Hepatic stellate cell (primary cell): ENCODE measurements around the gene AGBL1.

ENCODE experiments used
- DNase-seq: peaks from one replicate; pipeline ENCODE4 v3.0.0; 2011; ENCODE audit warnings: low spot score

AGBL1 gene

DNA sequence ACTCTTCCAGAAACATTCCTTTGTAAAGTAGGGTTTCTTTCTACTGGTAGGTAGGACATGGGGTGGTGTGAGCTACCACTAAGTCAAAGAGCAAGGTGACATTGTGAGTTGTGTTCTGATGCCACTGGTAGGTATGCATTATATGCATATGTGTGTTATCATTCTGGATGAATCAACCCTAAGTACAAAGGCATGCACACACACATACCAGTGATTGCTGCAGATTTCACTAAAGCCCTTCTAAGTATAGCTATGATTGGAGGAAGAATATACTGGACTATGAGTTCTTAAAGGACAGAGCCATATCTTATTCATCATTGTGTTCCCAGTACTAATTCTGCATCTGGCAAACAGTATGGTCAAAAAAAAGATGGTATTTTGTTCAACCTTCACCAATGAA is 646.0 kb downstream of the AGBL1 start:
- no peak for DNase-seq

DNA sequence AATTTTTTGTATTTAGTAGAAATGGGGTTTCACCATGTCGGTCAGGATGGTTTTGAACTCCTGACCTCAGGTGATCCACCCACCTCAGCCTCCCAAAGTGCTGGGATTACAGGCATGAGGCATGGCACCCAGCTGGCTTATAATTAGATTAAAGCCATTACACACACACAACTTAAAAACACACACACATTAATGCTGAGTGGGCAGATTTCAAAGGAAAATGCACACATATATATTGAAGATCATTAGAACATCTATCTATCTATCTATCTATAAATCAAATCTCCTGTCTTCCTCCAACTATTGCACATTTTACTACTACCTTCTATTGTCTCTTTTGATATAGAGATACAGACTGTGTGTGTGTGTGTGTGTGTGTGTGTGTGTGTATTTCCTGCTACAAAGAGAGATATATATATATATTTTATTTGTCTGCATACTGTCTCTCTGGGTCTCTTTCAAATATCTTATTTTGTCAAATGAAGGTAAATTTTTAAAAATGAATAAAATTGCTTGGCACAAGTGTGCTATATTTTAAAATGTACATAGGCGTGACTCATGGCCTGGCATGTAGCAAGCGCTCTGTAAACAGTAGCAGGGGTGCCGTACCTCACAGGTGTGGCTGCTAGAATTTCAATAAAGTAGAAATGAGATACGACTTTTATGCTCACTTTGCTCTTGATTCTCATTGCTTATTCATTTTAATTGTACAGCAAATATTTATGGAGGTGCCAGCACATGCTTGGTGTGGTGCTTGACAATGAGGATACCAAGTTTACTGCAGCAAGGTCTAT is 655.8 kb downstream of the AGBL1 start:
- DNase-seq = no peak

DNA sequence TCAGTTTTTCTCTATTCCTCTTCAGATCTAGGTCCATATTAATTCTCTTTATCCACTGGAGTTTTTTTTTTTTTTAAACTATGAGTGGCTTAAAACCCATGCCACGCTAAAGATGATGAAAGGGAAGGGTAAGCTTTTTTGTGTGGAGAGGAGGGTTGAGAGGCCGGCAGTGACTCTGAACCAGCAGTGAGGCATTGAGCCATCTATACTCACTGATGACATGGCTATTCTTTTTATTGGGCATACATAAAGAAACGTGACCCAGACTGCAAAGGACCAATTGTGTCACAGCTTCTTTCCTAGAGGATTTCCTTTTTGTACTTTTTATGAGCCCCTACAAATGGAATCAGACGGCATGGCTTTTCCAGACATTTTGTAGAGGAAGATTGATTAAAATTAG is 662.2 kb downstream of the AGBL1 start:
- no peak for DNase-seq

DNA sequence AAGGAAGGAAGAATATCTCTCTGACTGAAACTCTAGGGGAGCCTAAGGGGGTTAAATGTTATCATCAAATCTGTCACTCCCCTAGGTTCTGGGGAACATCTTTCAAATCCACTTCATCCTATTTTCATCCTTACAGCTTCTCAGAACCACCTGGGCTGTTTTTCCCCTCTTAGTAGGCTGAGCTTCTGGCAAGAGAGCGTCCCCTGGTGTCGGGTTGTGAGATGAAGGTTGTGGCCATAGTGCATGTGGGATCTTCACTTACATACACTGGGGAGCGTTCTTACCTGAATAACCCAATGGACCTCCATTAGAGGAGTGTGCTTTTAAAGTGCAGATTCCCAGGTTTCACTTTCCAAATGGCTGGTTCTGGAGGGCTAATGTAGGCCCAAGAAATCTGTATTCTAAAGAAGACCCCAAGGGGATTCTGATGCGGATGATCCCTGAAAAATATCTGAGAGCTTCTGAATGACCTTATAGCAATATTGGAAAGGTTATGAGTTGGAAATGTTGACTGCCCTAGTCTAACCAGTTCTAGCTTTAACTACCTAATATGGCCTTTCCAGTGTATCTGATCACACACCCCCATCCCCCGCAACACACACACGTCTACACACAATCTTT is 663.7 kb downstream of the AGBL1 start:
- no peak for DNase-seq

DNA sequence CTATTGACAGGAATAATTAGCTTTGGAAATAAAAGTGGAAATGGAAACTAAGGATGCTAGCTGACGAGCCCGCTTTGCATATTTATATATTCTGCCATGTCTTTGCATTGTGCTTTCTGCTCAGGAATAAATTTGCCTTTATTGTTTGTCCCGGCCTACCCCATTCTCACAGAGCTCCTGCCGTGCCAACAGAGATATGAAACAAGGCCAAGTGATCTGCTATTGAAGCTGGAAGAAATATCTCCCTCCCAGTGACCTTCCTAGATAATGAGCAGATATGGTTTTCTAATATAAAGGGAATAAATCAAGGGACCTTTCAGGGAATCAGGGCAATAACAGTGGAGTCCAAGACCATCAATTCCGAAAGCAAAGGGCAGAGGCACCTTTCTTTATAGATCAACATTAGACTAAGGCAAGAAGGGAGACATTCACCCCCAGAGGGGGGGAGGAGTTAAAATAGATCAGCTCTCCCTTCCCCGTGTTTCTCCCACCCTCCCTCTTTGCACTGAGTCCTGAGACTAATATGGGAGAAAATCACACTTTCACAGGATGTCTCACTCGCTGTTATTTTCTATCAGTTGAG is 664.6 kb downstream of the AGBL1 start:
- DNase-seq = no peak

DNA sequence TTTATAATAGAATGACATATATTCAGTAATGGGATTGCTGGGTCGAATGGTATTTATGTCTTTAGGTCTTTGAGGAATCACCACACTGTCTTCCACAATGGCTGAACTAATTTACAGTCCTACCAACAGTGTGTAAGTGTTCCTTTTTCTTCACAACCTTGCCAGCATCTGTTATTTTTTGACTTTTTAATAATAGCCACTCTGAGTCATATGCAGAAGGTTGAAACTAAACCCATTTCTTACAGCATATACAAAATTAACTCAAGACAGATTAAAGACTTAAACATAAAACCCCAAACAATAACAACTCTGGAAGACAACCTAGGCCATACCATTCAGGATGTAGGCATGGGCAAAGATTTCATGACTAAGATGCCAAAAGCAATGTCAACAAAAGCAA is 671.4 kb downstream of the AGBL1 start:
- DNase-seq = no peak

DNA sequence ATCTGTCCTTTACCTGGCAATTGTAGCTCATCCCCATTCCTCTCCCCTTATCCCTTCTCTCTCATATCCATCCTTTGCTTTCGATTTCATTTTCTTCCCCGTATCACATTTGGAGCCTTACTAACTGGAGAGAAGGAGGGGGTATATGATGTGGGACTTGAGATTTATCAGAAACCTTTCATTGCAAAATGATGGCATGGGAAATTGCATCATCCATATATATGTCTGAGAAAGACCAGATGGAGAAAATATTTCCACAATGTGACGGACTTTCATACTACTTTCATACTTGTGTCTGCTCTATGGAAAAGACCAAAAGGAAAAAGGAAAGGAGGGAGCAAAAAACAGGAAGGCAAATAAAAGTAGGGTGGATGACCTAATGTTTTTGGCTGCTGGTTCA is 675.2 kb downstream of the AGBL1 start:
- no peak for DNase-seq

DNA sequence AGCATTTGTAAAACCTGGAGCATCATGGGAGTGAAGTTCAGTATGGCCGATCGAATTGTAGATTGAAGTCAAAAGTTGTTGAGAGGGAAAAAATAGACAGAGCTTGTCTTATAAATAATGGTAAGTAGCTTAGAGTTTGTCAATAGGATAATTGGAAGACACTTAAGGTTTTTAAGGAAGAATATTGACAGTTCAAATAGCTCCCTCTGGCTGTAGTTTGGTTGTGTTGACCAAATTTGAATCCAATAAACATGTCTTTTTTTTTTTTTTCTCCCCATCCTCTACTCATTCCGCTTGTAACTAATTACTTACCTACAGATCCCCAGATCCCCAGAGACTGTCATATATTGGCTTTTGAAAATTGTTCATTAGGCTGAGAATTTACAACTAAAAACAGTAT is 677.0 kb downstream of the AGBL1 start:
- no peak for DNase-seq

DNA sequence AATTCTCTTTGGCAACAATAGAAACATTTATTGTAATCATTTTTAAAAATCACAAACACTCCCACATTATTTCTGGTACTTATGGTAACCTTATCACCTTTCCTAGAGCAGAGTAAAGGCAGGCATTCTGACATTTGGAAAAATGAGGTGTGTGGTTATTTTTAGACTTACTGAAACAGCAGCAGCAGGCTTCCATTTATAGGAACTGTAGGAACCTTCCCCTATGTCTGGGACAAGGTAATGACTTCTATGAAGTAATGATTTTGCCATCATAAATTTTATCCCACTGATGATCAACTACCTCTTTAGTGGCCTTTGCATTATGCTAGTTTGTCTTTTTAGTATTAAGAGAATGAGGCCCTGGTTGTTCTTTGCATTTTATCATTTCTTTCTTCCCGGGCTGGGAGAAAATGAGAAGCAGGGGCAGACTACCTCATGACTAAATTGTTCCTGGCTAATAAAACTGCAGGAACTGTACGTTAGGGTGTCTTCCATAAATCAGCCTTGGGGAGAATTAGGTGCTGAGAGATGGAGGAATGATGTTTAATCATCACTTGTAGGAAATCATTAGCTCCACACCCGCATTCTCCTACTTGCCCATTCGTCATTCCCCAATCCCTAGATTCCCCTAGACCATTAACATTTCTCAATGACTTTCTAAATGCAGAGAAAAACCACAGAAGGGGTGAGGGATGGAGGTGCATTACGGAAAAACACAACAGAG is 680.3 kb downstream of the AGBL1 start:
- DNase-seq = no peak

DNA sequence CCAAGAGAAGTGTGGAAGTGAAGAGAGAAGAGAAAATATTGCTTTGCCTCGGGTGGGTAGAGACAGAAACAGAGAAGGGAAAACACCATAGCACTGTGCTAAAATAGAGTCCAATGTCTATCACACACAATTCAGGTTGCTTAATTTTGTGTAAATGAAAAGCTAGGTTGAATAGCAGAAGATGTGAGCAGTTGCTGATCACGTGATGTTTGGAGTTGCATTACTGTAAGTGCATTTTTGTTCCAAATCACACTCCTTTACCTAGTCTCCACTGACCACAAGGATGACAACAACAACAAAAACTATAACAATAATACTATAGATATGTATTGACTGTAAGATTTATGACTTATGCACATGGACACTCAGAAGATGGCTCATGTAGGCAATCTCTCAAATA is 683.2 kb downstream of the AGBL1 start:
- DNase-seq = no peak

DNA sequence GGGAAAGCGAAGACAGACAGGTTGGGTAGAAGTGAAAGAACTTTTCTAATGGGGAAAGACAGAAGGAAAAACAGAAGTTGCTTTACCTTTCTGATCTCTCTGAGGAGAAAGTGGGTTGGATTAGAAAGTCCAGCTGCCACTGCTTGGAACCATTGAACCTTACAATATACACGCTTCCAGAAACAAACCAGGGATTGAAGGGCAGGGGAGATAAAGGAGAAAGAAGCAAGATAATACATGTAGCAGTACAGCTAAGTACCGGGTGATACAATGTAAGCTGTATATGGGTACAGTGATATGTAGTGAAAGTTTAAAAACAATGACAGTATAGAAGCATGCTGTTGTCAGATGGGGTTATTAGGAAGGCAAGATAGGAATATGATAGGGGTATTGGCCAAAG is 684.4 kb downstream of the AGBL1 start:
- no peak for DNase-seq

DNA sequence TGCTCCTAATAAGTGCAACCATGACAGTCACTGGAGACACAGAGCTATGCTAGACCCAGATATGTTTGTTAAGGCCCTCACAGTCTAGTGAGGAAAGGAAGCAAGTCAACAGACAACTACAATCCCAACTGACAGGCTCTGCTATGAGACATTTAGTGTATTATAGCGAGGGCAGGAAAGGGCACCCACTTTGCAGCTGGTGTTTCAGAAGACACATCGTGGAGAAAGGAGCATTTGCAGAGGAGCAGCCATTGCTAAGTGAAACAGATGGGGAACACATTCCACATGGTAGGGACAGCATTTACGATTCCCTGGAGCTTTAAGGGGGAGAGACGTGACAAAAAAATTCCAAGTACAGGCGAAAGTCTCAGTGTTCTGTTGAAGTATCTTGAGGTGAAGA is 685.6 kb downstream of the AGBL1 start:
- no peak for DNase-seq

DNA sequence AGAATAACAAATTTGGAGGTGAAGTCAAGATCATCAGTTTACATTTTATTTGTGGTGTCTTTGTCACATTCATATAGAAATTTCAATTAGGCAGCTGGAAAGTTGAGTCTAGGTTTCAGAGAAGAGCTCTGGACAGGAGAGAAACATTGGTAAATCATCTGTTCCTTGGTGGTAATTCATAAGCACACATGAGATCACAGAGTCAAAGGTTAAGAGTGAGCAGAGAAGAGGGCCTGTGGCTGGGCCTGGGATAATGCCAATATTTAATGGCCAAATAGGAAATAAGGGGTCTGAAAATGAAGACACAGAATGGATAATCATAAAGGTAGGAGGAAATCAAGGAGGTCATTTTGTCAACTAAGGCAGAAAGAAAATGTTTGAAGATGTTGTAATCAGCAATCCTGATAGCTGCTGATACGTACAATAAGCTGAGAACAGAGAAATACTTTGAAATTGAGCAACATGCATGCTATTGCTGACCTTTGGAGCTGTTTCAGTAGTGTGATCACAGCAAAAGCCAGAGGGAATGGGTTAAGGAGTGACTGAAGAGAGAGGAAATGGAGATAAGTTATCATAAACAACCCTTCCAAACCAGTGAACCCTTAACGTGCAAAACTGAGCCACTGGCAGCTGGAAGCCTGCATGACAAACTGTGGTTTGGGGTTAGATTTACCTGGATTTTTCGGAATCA is 692.8 kb downstream of the AGBL1 start:
- no peak for DNase-seq

DNA sequence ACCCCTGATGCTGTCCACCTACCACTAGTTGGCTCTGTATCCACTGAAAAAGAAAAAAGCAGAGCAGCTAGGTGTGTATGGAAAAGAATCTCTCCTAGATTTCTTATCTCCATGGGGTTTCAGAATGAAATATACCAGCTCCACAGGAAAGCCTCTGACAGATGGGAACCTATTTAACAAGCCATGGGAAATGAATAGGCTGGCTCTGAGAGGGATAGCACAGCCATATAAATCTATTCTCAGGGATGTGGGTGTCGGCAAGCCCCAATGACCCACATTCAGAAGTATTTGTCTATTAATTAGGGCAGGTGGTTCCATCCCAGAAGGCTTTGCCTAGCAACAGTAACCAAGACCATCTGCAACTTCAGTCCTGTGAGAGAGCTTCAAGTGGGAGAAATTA is 694.1 kb downstream of the AGBL1 start:
- DNase-seq = no peak

DNA sequence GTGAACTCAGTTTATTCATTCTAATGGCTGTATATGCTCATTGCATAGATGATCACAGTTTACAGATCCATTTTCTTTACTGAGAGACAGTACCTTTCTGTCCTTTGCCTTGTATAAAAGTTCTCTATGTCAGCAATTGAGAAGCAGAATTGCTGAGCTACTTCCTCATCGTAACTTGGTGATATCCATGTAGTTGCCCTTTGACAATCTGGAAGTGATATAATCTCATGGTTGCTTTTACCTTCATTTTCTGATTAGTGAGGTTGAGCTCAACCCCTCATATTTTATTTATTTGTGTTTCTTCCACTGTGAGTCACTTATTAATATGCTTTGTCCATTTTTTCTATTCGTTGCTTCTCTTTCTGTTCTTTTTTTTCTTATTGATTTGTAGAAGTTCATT is 696.5 kb downstream of the AGBL1 start:
- DNase-seq = no peak

DNA sequence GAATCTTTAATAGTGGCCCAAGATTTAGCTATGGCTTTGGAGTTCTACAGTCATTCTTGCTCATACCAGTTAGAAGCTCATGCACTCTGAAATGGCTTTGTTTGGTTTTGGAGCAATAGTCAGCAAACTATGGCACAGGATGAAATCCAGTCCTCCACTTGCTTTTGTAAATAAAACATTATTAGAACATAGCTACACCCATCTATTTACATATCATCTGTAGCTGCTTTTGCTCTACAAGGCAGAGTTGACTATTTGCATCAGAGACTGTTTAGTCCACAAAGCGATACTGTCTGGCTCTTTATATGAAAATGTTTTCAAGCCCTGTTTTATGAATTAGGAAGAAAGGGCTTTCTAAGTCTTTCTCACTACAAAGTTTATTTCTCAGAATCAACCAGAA is 716.9 kb downstream of the AGBL1 start:
- no peak for DNase-seq

DNA sequence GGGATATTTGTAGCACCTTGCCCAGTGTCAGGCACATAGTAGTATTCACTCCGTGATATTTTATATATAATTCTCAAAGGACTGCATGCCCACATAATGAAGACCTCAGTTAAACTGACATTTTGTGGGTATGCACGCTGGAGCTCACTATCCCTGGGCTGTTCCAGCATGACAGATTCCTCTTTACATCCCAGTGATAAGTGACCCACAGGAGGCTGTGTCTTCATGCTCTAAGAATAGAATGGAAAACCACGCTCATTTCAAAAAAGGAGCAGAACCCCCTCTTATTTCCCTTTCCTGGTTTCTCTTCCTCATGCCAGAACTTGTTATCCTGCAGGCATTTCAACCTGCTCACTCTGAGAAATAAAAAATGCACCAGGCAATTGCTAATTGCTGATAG is 717.5 kb downstream of the AGBL1 start:
- DNase-seq = no peak

DNA sequence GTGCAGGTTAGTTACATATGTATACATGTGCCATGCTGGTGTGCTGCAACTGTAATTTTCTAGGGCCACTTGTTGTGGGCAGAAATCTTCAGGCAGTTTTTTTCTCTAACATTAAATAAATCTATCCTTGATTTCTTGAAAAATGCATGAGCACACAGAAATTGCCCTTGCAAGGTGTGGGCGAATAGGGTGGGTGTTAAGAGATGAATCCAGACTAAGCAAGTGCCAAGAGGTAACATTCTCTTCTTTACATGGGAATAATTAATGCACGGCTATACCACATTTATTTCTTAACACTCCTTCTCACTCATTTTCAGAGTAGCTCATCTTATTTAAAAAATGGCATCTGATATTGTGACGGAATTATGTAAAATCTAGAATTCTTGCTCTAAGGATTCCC is 719.6 kb downstream of the AGBL1 start:
- no peak for DNase-seq

DNA sequence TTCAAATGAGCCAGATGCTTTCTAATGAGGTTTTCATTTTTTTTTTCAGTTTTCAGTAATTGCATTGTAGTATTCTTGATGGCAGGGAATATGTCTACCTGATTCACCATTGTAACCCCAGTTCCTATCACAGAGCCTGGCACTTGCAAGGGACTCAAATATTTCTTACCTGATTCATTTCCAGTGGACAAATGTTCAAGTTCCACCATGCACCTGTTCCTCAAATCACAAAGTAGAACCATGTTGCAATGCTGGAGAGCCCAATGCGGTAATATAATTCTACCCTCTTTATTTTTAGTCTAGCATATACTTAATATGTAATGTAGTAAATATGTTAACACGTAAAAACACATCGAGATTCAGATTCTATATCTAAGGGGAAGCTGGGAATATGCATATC is 722.6 kb downstream of the AGBL1 start:
- DNase-seq = no peak

DNA sequence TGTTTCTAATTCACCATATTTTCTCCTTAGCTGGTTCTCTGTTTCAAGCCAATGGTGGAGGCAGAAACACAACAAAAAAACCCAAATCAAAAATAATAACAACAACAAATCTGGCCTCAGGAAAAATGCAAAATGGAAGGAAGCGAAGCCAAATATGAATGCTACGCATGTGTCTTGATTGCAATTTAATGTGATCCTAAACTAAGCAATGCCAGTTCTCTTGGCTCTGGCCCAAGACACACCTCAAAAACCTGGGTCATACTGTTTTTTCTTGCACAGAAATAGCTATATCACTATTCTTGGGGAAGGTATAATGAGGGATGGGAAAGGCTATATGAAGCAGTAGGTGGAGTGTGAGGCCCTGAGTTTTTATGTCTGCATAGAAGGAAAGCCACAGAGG is 724.7 kb downstream of the AGBL1 start:
- DNase-seq = no peak

DNA sequence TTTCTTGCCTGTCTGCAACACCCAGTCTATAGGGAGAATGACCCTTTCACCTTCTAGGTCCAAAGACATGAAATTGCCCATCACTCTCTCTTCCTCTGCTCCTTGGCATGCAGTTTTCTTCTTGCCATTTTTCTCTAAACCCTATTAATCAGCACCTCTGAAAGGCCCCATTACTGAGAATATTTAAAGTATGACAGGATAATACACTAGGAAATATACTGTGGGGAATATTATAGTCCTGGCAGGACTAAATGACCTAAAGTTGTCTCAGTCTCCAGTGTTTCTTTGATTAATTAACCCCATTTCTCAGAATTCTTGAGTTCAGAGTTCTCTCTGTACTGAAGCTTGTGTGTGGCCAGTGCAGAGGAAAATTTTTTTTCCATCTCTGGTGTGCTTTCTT is 730.7 kb downstream of the AGBL1 start:
- no peak for DNase-seq

DNA sequence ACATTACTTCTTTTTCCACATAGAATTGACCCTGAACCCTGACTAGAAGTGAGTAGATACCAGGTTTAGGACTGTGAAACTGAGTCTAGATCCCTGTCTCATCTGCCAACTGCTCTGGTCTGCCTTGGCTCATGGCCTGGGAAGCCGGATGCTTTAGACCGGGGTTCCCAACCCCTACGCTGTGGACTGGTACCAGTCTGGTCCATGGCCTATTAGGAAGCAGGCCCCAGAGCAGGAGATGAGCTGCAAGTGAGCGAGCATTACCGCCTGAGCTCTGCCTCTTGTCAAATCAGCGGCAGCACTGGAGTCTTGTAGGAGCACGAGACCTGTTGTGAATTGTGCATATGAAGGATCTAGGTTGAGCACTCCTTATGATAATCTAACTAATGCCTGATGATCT is 734.2 kb downstream of the AGBL1 start:
- DNase-seq = no peak
